NCI-H1105 (cell line): ENCODE measurements around the gene KCNH5.

ENCODE experiments used
- DNase-seq: peaks from one replicate; lab custom pipeline; 2025; lab: John Stamatoyannopoulos, UW

The KCNH5 gene

GRCh38 chr14:62743560-62743959 is 301.7 kb downstream of the KCNH5 start:
- DNase-seq: no peak

- DNase-seq: no peak
Observed at GRCh38 chr14:62743118-62743517, 302.1 kb downstream of the KCNH5 start.

- DNase-seq: no peak
Observed at GRCh38 chr14:62739647-62740046, 305.6 kb downstream of the KCNH5 start.

GRCh38 chr14:62736048-62737043 is 308.9 kb downstream of the KCNH5 start:
- no peak for DNase-seq

- DNase-seq: no peak
Observed at GRCh38 chr14:62734831-62735230, 310.4 kb downstream of the KCNH5 start.

- no peak for DNase-seq
Observed at GRCh38 chr14:62722406-62722805, 322.9 kb downstream of the KCNH5 start.

- no peak for DNase-seq
Observed at GRCh38 chr14:62718629-62719028, 326.6 kb downstream of the KCNH5 start.

GRCh38 chr14:62711351-62712023 is 333.8 kb downstream of the KCNH5 start:
- DNase-seq: peak; percentile 63

GRCh38 chr14:62710811-62711210 is 334.4 kb downstream of the KCNH5 start:
- DNase-seq: peak; percentile 76

GRCh38 chr14:62709773-62710172 is 335.5 kb downstream of the KCNH5 start:
- no peak for DNase-seq

- no peak for DNase-seq
Observed at GRCh38 chr14:62706217-62706616, 339.0 kb downstream of the KCNH5 start.

- no peak for DNase-seq
Observed at GRCh38 chr14:62697461-62697860, 347.8 kb downstream of the KCNH5 start.

- DNase-seq: no peak
Observed at GRCh38 chr14:62696929-62697328, 348.3 kb downstream of the KCNH5 start.

- DNase-seq: no peak
Observed at GRCh38 chr14:62696331-62696924, 348.8 kb downstream of the KCNH5 start.

- DNase-seq: no peak
Observed at GRCh38 chr14:62694075-62694474, 351.2 kb downstream of the KCNH5 start.

GRCh38 chr14:62692490-62693106 is 352.7 kb downstream of the KCNH5 start:
- DNase-seq: no peak

- peak; percentile 89 for DNase-seq
Observed at GRCh38 chr14:62691647-62692489, 353.4 kb downstream of the KCNH5 start.

- no peak for DNase-seq
Observed at GRCh38 chr14:62689733-62690132, 355.5 kb downstream of the KCNH5 start.

- DNase-seq: no peak
Observed at GRCh38 chr14:62687818-62688217, 357.4 kb downstream of the KCNH5 start.

GRCh38 chr14:62684376-62684775 is 360.9 kb downstream of the KCNH5 start:
- DNase-seq: no peak

- DNase-seq: no peak
Observed at GRCh38 chr14:62682208-62682607, 363.1 kb downstream of the KCNH5 start.
